ENCODE results near the gene MAN1A1.

DNA sequence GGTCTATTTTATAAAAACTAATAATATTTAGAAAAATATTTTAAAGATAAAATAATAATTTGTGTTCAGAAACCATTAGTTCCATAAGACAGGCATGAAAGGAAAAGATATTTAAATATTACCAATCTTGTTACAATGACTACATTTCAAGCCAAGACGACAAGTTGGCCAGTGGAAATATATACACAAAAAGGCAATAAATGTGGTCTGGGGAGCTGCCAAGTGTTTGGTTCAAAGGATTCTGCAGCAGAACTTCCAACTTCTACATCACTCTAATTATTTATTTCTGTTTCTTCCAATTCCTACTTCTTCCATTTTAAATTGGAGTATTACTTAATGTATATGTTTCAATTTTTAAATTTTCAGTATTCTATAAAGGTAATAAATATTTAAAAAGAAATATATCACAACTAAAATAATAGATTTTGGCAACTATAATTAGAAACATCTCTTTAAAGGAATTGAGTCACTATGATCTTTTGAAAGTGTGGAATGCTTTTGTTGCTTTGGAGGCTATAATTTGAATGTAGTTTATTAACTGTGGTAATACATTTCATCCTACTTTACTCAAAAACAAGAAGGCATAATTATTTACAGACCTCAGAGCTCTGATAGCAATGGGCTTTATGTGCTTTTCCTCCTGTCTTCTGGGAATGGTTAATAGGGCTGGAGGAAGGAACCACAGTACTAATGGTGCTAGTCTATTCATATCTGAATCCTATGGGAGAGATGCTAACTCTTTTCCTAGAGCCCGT lies 141.4 kb downstream of the MAN1A1 start:
- no peak for TF ChIP-seq TAF1 (IDR thresholded peaks at IDR 0.05; ENCODE audit: borderline replicate concordance, insufficient read depth, low read length)
- TF ChIP-seq, protein P1, sequence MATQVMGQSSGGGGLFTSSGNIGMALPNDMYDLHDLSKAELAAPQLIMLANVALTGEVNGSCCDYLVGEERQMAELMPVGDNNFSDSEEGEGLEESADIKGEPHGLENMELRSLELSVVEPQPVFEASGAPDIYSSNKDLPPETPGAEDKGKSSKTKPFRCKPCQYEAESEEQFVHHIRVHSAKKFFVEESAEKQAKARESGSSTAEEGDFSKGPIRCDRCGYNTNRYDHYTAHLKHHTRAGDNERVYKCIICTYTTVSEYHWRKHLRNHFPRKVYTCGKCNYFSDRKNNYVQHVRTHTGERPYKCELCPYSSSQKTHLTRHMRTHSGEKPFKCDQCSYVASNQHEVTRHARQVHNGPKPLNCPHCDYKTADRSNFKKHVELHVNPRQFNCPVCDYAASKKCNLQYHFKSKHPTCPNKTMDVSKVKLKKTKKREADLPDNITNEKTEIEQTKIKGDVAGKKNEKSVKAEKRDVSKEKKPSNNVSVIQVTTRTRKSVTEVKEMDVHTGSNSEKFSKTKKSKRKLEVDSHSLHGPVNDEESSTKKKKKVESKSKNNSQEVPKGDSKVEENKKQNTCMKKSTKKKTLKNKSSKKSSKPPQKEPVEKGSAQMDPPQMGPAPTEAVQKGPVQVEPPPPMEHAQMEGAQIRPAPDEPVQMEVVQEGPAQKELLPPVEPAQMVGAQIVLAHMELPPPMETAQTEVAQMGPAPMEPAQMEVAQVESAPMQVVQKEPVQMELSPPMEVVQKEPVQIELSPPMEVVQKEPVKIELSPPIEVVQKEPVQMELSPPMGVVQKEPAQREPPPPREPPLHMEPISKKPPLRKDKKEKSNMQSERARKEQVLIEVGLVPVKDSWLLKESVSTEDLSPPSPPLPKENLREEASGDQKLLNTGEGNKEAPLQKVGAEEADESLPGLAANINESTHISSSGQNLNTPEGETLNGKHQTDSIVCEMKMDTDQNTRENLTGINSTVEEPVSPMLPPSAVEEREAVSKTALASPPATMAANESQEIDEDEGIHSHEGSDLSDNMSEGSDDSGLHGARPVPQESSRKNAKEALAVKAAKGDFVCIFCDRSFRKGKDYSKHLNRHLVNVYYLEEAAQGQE (IDR thresholded peaks at IDR 0.05; ENCODE audit: insufficient read depth in 1 of 2, low read depth in 2 of 2, low read length in 2 of 2): no peak
- TF ChIP-seq SIN3A (IDR thresholded peaks at IDR 0.05; ENCODE audit: borderline replicate concordance, insufficient read depth, low read length): no peak
- no peak for TF ChIP-seq POLR2AphosphoS5 (IDR thresholded peaks at IDR 0.05; ENCODE audit: low read depth, low read length)
- no peak for TF ChIP-seq FOXP2 (optimal IDR thresholded peaks at IDR 0.05; ENCODE audit: borderline replicate concordance, extremely low read depth, extremely low read length, insufficient read depth)
